HCT116 (cell line): ENCODE results near the gene TLCD3B. TPM values are rescaled to one million over a fixed set of nuclear protein-coding genes. Genes with fewer than 3 reads are reported as not detected.

Experiments
- ATAC-seq: fragments of 200-7000 bp; cut with Tn5 transposase; 2 replicates; pipeline ENCODE4 v1.9.1; 2020; ENCODE audit warnings: mild to moderate bottlenecking, moderate library complexity
- BruUV-seq: library from RNA; stranded (reverse); fragments of 400-500 nt; replicated peaks from 2 replicates; lab custom pipeline; 2021; lab: Mats Ljungman, UMichigan
- CTCF ChIA-PET: fragments of 300-600 bp; sonication (Branson Sonifier 250); formaldehyde crosslinking; loops from one replicate; lab custom pipeline; 2021; ENCODE audit warnings: antibody characterized with exemption; lab: Charles Lee
- POLR2A ChIA-PET: fragments of 300-600, 350-600 bp; sonication (Branson Sonifier 250); formaldehyde crosslinking; loops from one replicate; lab custom pipeline; 2021; ENCODE audit warnings: antibody characterized with exemption; lab: Charles Lee
- RAD21 ChIA-PET, 2 experiments: fragments of 300-600 bp; sonication (Branson Sonifier 250); formaldehyde crosslinking; loops; one replicate each; lab custom pipeline; 2023; ENCODE audit warnings: low total read pairs in 2 of 2; ENCODE audit not compliant: uncharacterized antibody in 2 of 2, unreplicated experiment in 2 of 2, low non-redundant PET in 1 of 2; lab: Charles Lee
- DNase-seq: peaks from one replicate; pipeline ENCODE4 v3.0.0-alpha.2; 2010; ENCODE audit warnings: low read depth, low spot score
- H2AFZ ChIP-seq: fragments of 200-600 bp; shearing (Covaris generic), sonication (generic); 2 replicates; pipeline ENCODE4 v1.6.1; 2017; ENCODE audit warnings: low read depth, mixed run types, mixed read lengths, antibody characterized with exemption, low read length; ENCODE audit not compliant: poor library complexity, severe bottlenecking
- H3K27ac ChIP-seq: 2 replicates; pipeline ENCODE4 v1.5.1; 2012; ENCODE audit warnings: low read depth, low read length
- H3K27me3 ChIP-seq: fragments of 200-600 bp; sonication (generic); 2 replicates; pipeline ENCODE4 v1.6.1; 2016; ENCODE audit warnings: mixed run types, low read length, mixed read lengths; ENCODE audit not compliant: insufficient read depth
- H3K36me3 ChIP-seq, 2 experiments: fragments of 200-500 bp in 1 of 2; fragments of 200-600 bp in 1 of 2; sonication (Bioruptor generic) in 1 of 2; sonication (generic) in 1 of 2; 2 replicates each; pipeline versions ENCODE4 v1.5.1 to v1.6.1; 2014 to 2016; ENCODE audit warnings: low read length in 2 of 2, inconsistent platforms in 1 of 2, mixed read lengths in 1 of 2, mixed run types in 1 of 2; ENCODE audit not compliant: insufficient read depth in 2 of 2, control insufficient read depth in 1 of 2
- H3K4me1 ChIP-seq, 2 experiments: fragments of 200-600 bp in 1 of 2; sonication (generic) in 1 of 2; 2 replicates each; pipeline versions ENCODE4 v1.5.1 to v1.6.1; 2012 to 2017; ENCODE audit warnings: low read length in 2 of 2, inconsistent platforms in 1 of 2, mild to moderate bottlenecking in 1 of 2, mixed read lengths in 1 of 2, mixed run types in 1 of 2, moderate library complexity in 1 of 2; ENCODE audit not compliant: insufficient read depth in 2 of 2, control insufficient read depth in 1 of 2
- H3K4me2 ChIP-seq: fragments of 200-600 bp; sonication (generic); 2 replicates; pipeline ENCODE4 v1.6.1; 2017; ENCODE audit warnings: mixed run types, low read length, mixed read lengths
- H3K4me3 ChIP-seq, 2 experiments: fragments of 200-600 bp in 1 of 2; sonication (generic) in 1 of 2; replicated peaks in 1 of 2; 2 replicates each; pipeline ENCODE4 v1.5.1; 2011 to 2016; ENCODE audit warnings: low read length in 2 of 2, control low read depth in 1 of 2, low read depth in 1 of 2, mild to moderate bottlenecking in 1 of 2, mixed read lengths in 1 of 2, mixed run types in 1 of 2
- H3K79me2 ChIP-seq: fragments of 200-600 bp; sonication (generic); 2 replicates; pipeline ENCODE4 v1.6.1; 2017; ENCODE audit warnings: mild to moderate bottlenecking, mixed run types, low read length, moderate library complexity, mixed read lengths; ENCODE audit not compliant: insufficient read depth
- H3K9ac ChIP-seq: fragments of 200-600 bp; sonication (generic); 2 replicates; pipeline ENCODE4 v1.6.1; 2016; ENCODE audit warnings: low read length, mixed read lengths
- H3K9me2 ChIP-seq: fragments of 200-600 bp; sonication (generic), shearing (Covaris generic); 2 replicates; pipeline ENCODE4 v1.6.1; 2017; ENCODE audit warnings: mixed run types, mild to moderate bottlenecking, moderate library complexity; ENCODE audit not compliant: insufficient read depth
- H3K9me3 ChIP-seq, 2 experiments: fragments of 200-500 bp in 1 of 2; fragments of 200-600 bp in 1 of 2; sonication (Bioruptor generic) in 1 of 2; sonication (generic) in 1 of 2; 2 replicates each; pipeline ENCODE4 v1.6.1; 2014 to 2017; ENCODE audit warnings: low read length in 2 of 2, mixed read lengths in 2 of 2, inconsistent platforms in 1 of 2, low read depth in 1 of 2, mild to moderate bottlenecking in 1 of 2, mixed run types in 1 of 2, moderate library complexity in 1 of 2; ENCODE audit not compliant: control insufficient read depth in 1 of 2, insufficient read depth in 1 of 2
- H4K20me1 ChIP-seq: fragments of 200-600 bp; sonication (generic), shearing (Covaris generic); 2 replicates; pipeline ENCODE4 v1.6.1; 2017; ENCODE audit warnings: mixed run types, mild to moderate bottlenecking, moderate library complexity; ENCODE audit not compliant: insufficient read depth
- ELF1 ChIP-seq: IDR thresholded peaks from 2 replicates; pipeline ENCODE4 v1.6.1; 2012; ENCODE audit warnings: low read depth, borderline replicate concordance
- POLR2A ChIP-seq: IDR thresholded peaks from 2 replicates; pipeline ENCODE4 v1.7.0; 2011; ENCODE audit warnings: borderline replicate concordance; ENCODE audit not compliant: insufficient read depth, insufficient read length; ENCODE audit errors: extremely low read depth
- POLR2AphosphoS5 ChIP-seq: IDR thresholded peaks from 2 replicates; pipeline ENCODE4 v1.6.1; 2011; ENCODE audit warnings: mild to moderate bottlenecking, low read depth, low read length, moderate library complexity
- SIN3A ChIP-seq: IDR thresholded peaks from 2 replicates; pipeline ENCODE4 v1.6.1; 2012; ENCODE audit warnings: low read depth
- SP1 ChIP-seq: IDR thresholded peaks from 2 replicates; pipeline ENCODE4 v1.6.1; 2012; ENCODE audit warnings: low read depth
- ZFX ChIP-seq: fragments of 450-650 bp; IDR thresholded peaks from 2 replicates; pipeline ENCODE4 v1.6.1; 2017
- ZNF274 ChIP-seq: fragments of 200-500 bp; sonication (Bioruptor generic); IDR thresholded peaks from 2 replicates; pipeline ENCODE4 v1.6.1; 2014; ENCODE audit warnings: mild to moderate bottlenecking, low read depth, low read length, inconsistent platforms
- intact Hi-C: fragments of 100-400 bp; cut with micrococcal nuclease; formaldehyde crosslinking; loops from 2 replicates; pipeline ENCODE4 v1.10.0; 2022
- total RNA-seq: library from RNA; stranded (reverse); gene quantifications from one replicate; pipeline ENCODE4 v1.2.1, GENCODE V29; 2021; ENCODE audit not compliant: unreplicated experiment
- TF ChIP-seq, protein P1 (sequence below), 3 experiments: fragments of 200-600 bp in 1 of 3; sonication (generic) in 1 of 3; IDR thresholded peaks in 2 of 3; conservative IDR thresholded peaks in 1 of 3; 2 replicates each; pipeline ENCODE4 v1.5.1; 2012 to 2017; ENCODE audit warnings: low read depth in 2 of 3, low read length in 2 of 3, antibody characterized with exemption in 1 of 3, borderline replicate concordance in 1 of 3, control low read depth in 1 of 3, mild to moderate bottlenecking in 1 of 3, mixed read lengths in 1 of 3, mixed run types in 1 of 3, moderate library complexity in 1 of 3; ENCODE audit not compliant: insufficient read depth in 1 of 3
- TF ChIP-seq, protein P2 (sequence below): IDR thresholded peaks from 2 replicates; pipeline ENCODE4 v1.6.1; 2012

The TLCD3B gene
- total RNA-seq, 1 experiment from 2014 or later: 1.0 TPM

DNA sequence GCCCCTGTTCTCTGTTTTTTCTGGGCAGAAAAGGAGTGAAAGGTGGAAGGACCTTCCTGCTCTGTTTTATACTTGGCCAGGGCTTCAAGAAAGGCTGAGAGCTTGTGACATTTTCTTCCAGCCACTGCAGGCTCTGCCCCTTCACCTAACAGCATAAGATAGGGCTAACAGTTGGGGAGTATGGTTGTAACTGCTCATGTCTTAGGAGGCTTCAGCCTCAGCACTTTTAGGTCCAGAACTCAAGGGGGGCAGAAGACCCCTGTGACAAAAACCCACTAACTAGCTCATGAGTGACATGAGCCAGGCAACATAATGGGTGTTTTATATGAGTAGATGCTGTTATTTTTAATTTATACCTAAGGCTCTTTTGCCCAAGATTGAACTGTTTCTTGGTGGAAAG lies 39.4 kb upstream of the TLCD3B start:
- peaks cover 28 to 60% of the 10 kb centered on the region in 2 experiments for H3K36me3 ChIP-seq
- no peaks in the 10 kb centered on the region for H3K9me2 ChIP-seq
- H3K4me2 ChIP-seq: no peak overlapping the region
- peaks cover 12% of the 10 kb centered on the region; the same call in 1 of the 2 replicates for H4K20me1 ChIP-seq
- H2AFZ ChIP-seq: no peak overlapping the region
- no peak overlapping the region for H3K4me3 ChIP-seq
- H3K9ac ChIP-seq: no peak overlapping the region
- BruUV-seq: no TSS peak
- no peaks in the 10 kb centered on the region for H3K27me3 ChIP-seq
- H3K9me3 ChIP-seq: no peaks in the 10 kb centered on the region
- no peak for ATAC-seq
- TF ChIP-seq ZFX (no peak), ELF1 (no peak), ZNF274 (no peak), SP1 (no peak), SIN3A (no peak), POLR2AphosphoS5 (no peak; the same call in 1 of the 2 replicates), POLR2A (no peak)
- TF ChIP-seq, protein P1, sequence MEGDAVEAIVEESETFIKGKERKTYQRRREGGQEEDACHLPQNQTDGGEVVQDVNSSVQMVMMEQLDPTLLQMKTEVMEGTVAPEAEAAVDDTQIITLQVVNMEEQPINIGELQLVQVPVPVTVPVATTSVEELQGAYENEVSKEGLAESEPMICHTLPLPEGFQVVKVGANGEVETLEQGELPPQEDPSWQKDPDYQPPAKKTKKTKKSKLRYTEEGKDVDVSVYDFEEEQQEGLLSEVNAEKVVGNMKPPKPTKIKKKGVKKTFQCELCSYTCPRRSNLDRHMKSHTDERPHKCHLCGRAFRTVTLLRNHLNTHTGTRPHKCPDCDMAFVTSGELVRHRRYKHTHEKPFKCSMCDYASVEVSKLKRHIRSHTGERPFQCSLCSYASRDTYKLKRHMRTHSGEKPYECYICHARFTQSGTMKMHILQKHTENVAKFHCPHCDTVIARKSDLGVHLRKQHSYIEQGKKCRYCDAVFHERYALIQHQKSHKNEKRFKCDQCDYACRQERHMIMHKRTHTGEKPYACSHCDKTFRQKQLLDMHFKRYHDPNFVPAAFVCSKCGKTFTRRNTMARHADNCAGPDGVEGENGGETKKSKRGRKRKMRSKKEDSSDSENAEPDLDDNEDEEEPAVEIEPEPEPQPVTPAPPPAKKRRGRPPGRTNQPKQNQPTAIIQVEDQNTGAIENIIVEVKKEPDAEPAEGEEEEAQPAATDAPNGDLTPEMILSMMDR (IDR thresholded peaks at IDR 0.05 in 2 of 3, conservative IDR thresholded peaks at IDR 0.05 in 1 of 3; ENCODE audit: borderline replicate concordance in 1 of 3, insufficient read depth in 1 of 3, low read depth in 2 of 3, low read length in 2 of 3): no peak
- TF ChIP-seq, protein P2, sequence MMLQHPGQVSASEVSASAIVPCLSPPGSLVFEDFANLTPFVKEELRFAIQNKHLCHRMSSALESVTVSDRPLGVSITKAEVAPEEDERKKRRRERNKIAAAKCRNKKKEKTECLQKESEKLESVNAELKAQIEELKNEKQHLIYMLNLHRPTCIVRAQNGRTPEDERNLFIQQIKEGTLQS: no peak
- TF ChIP-seq, all 23 proteins: peak for 0
- Histone ChIP-seq H3K27ac (peak overlapping the region; percentile 18; the same call in 1 of the 2 replicates), H3K4me1 (peaks cover 14 to 32% of the 10 kb centered on the region in 2 experiments), H3K79me2 (peaks cover 58% of the 10 kb centered on the region)
- DNase-seq: no peak
- ChIA-PET CTCF (no interaction called here), POLR2A (no interaction called here), RAD21 (no interaction called here)
- intact Hi-C loops: no loop called here
